B cell (primary cell): Measurements from ENCODE around the gene LYRM7. TPM values are rescaled to one million over a fixed set of nuclear protein-coding genes. Genes with fewer than 3 reads are reported as not detected.

Experiments used
- ATAC-seq: fragments of 200-7000 bp; cut with Tn5 transposase; one replicate; pipeline ENCODE4 v1.10.0; 2021; ENCODE audit warnings: low read depth, mild to moderate bottlenecking, moderate number of reproducible peaks, moderate library complexity
- CTCF ChIA-PET: fragments of 350-600 bp; sonication (Branson Sonifier 250); formaldehyde crosslinking; loops from one replicate; lab custom pipeline; 2021; ENCODE audit warnings: antibody characterized with exemption, inconsistent platforms; lab: Charles Lee
- POLR2A ChIA-PET: fragments of 350-600 bp; sonication (Branson Sonifier 250); formaldehyde crosslinking; loops from one replicate; lab custom pipeline; 2021; ENCODE audit warnings: antibody characterized with exemption; lab: Charles Lee
- DNase-seq: peaks from one replicate; pipeline ENCODE4 v3.0.0; 2013
- H2AFZ ChIP-seq: 2 replicates; pipeline ENCODE4 v1.6.1; 2012; ENCODE audit warnings: mild to moderate bottlenecking, low read depth, low read length; ENCODE audit not compliant: insufficient read depth, poor library complexity, severe bottlenecking
- H3K27ac ChIP-seq, 2 donors: 1 replicate in 1 of 2; 2 replicates in 1 of 2; pipeline ENCODE4 v1.5.1; 2012 to 2013; ENCODE audit warnings: low read length in 2 of 2, mild to moderate bottlenecking in 2 of 2, moderate library complexity in 1 of 2
- H3K27me3 ChIP-seq, 4 experiments: fragments of 200-600 bp in 1 of 4; sonication (generic) in 1 of 4; replicated peaks in 1 of 4; 1 replicate in 2 of 4; 2 replicates in 2 of 4; pipeline versions ENCODE4 v1.6.1 to v1.7.0; 2013 to 2016; ENCODE audit warnings: low read length in 3 of 4, mild to moderate bottlenecking in 2 of 4, mixed read lengths in 1 of 4, moderate library complexity in 1 of 4; ENCODE audit not compliant: insufficient read depth in 4 of 4, control insufficient read depth in 3 of 4; ENCODE audit errors: control extremely low read depth in 1 of 4
- H3K36me3 ChIP-seq, 2 experiments: replicated peaks in 1 of 2; 1 replicate in 1 of 2; 2 replicates in 1 of 2; pipeline versions ENCODE4 v1.6.1 to v1.7.1; 2013; ENCODE audit warnings: low read length in 1 of 2; ENCODE audit not compliant: insufficient read depth in 2 of 2, control insufficient read depth in 1 of 2; ENCODE audit errors: control extremely low read depth in 1 of 2, extremely low read depth in 1 of 2
- H3K4me1 ChIP-seq, 2 donors: fragments of 200-600 bp in 1 of 2; sonication (generic) in 1 of 2; 1 replicate in 1 of 2; 2 replicates in 1 of 2; pipeline versions ENCODE4 v1.5.1 to v1.6.1; 2013 to 2017; ENCODE audit warnings: low read length in 2 of 2; ENCODE audit not compliant: control insufficient read depth in 2 of 2, insufficient read depth in 2 of 2
- H3K4me2 ChIP-seq: replicated peaks from 2 replicates; pipeline ENCODE3; 2012; ENCODE audit warnings: mild to moderate bottlenecking, low read depth, low read length; ENCODE audit not compliant: poor library complexity, severe bottlenecking
- H3K4me3 ChIP-seq, 5 experiments: fragments of 200-600 bp in 1 of 5; sonication (generic) in 1 of 5; 1 replicate in 3 of 5; 2 replicates in 2 of 5; pipeline versions ENCODE4 v1.5.1 to v1.7.0; 2011 to 2016; ENCODE audit warnings: low read length in 4 of 5, mild to moderate bottlenecking in 4 of 5, low read depth in 2 of 5, control low read depth in 1 of 5, moderate library complexity in 1 of 5; ENCODE audit not compliant: insufficient read depth in 1 of 5; ENCODE audit errors: control extremely low read depth in 1 of 5, extremely low read depth in 1 of 5
- H3K79me2 ChIP-seq: fragments of 200-600 bp; sonication (generic); one replicate; pipeline ENCODE4 v1.6.0; 2016; ENCODE audit warnings: low read length; ENCODE audit not compliant: control insufficient read depth, insufficient read depth
- H3K9ac ChIP-seq: fragments of 200-600 bp; sonication (generic); 2 replicates; pipeline ENCODE4 v1.6.1; 2017; ENCODE audit warnings: mild to moderate bottlenecking, low read length, moderate library complexity
- H3K9me3 ChIP-seq, 3 donors: one replicate each; pipeline versions ENCODE4 v1.6.1 to v1.7.1; 2013; ENCODE audit warnings: low read length in 2 of 3; ENCODE audit not compliant: control insufficient read depth in 2 of 3, insufficient read depth in 1 of 3; ENCODE audit errors: control extremely low read depth in 1 of 3
- H4K20me1 ChIP-seq: 2 replicates; pipeline ENCODE4 v1.6.0; 2012; ENCODE audit warnings: mild to moderate bottlenecking, low read length; ENCODE audit not compliant: insufficient read depth, control insufficient read depth, poor library complexity, severe bottlenecking
- H3K27ac Mint-ChIP-seq: one replicate; pipeline ENCODE4 v1.8.0; 2021; ENCODE audit warnings: mixed read lengths
- H3K27me3 Mint-ChIP-seq: one replicate; pipeline ENCODE4 v1.8.0; 2021; ENCODE audit warnings: mixed read lengths
- H3K4me1 Mint-ChIP-seq: one replicate; pipeline ENCODE4 v1.8.0; 2021; ENCODE audit warnings: mixed read lengths
- H3K4me3 Mint-ChIP-seq: one replicate; pipeline ENCODE4 v1.8.0; 2021; ENCODE audit warnings: mixed read lengths
- H3K9me3 Mint-ChIP-seq: one replicate; pipeline ENCODE4 v1.8.0; 2022; ENCODE audit warnings: mixed read lengths; ENCODE audit not compliant: insufficient read depth
- CTCF ChIP-seq: fragments of 200-600 bp; IDR thresholded peaks from one replicate; pipeline ENCODE4 v1.8.0; 2022; ENCODE audit warnings: antibody characterized with exemption, mild to moderate bottlenecking
- EZH2 ChIP-seq: IDR thresholded peaks from 2 replicates; pipeline ENCODE4 v1.6.1; 2012; ENCODE audit warnings: borderline replicate concordance, low read depth, mild to moderate bottlenecking, moderate library complexity, low read length; ENCODE audit not compliant: insufficient read depth, poor library complexity, severe bottlenecking
- WGBS: methylation state at CpG from one replicate; pipeline ENCODE4 v1.1.5; 2013; ENCODE audit warnings: missing lambda C conversion rate; ENCODE audit not compliant: insufficient coverage; 5-methylcytosine and 5-hydroxymethylcytosine counted together
- intact Hi-C: fragments of 100-400 bp; cut with micrococcal nuclease; formaldehyde crosslinking; loops from one replicate; pipeline ENCODE4 v1.10.0; 2022
- polyA plus RNA-seq: library from polyadenylated mRNA; depleted of rRNA; stranded (reverse); fragments of >200 nt; gene quantifications from 2 replicates; pipeline ENCODE4 v1.2.3, GENCODE V29; 2012
- total RNA-seq, 2 donors: library from RNA; stranded (reverse); fragments of 120-200 nt in 1 of 2; gene quantifications; 1 replicate in 1 of 2; 2 replicates in 1 of 2; pipeline versions ENCODE4 v1.2.3 to v1.2.4, GENCODE V29; 2013 to 2022

The LYRM7 gene
- total and polyA plus RNA-seq, 2 donors (not counting 1 experiment from before 2014, with no cell fraction given): 2.7 to 12.3 TPM

GRCh38 chr5:131160134-131160533, 10.6 kb upstream of the LYRM7 start:
- peaks cover 12 to 44% of the 10 kb centered on the region in 2 experiments for H3K36me3 ChIP-seq
- no peak overlapping the region for H2AFZ ChIP-seq
- H3K4me1 Mint-ChIP-seq: peaks cover 32% of the 10 kb centered on the region
- POLR2A ChIA-PET: no interaction called here
- H3K27ac Mint-ChIP-seq: no peak overlapping the region
- no peak overlapping the region for H3K4me2 ChIP-seq
- H3K79me2 ChIP-seq: peaks cover 51% of the 10 kb centered on the region
- WGBS: no CpG with 5 or more reads among the region's 2 CpGs
- no peak overlapping the region for H3K9ac ChIP-seq
- H3K9me3 ChIP-seq: no peaks in the 10 kb centered on the region
- no peaks in the 10 kb centered on the region for H3K27me3 ChIP-seq
- intact Hi-C loops: loop anchor here (10.0 kb wide), 1 partner anchor 475 kb away; the partner anchor contains the start of gene RAPGEF6
- TF ChIP-seq CTCF: no peak
- no peak for TF ChIP-seq EZH2
- H3K4me3 ChIP-seq: no peak overlapping the region
- H3K27ac ChIP-seq: no peak overlapping the region
- peaks cover 23% of the 10 kb centered on the region for H4K20me1 ChIP-seq
- no peaks in the 10 kb centered on the region for H3K9me3 Mint-ChIP-seq
- peaks cover 7 to 10% of the 10 kb centered on the region in 2 donors for H3K4me1 ChIP-seq
- no peaks in the 10 kb centered on the region for H3K27me3 Mint-ChIP-seq
- ATAC-seq (no peak), DNase-seq (no peak)
- CTCF ChIA-PET: interaction anchor here (1.4 to 2.2 kb wide), 4 partner anchors 105 to 256 kb away, joined by 3 to 8 read pairs (median 4); no protein-coding TSS in a partner anchor
- H3K4me3 Mint-ChIP-seq: no peak overlapping the region
